K562 (cell line): ENCODE measurements around the gene PLPP4. TPM values are rescaled to one million over a fixed set of nuclear protein-coding genes. Genes with fewer than 3 reads are reported as not detected.

Source experiments
- ATAC-seq: fragments of 200-7000 bp; cut with Tn5 transposase; 3 replicates; pipeline ENCODE4 v1.9.1; 2020; ENCODE audit warnings: moderate library complexity
- BruUV-seq: library from RNA; stranded (reverse); fragments of 400-500 nt; replicated peaks from 2 replicates; lab custom pipeline; 2021; lab: Mats Ljungman, UMichigan
- CTCF ChIA-PET: fragments of 300-600 bp; formaldehyde crosslinking; extraction: SDS; loops from one replicate; lab custom pipeline; 2021; ENCODE audit warnings: low intra/inter-chr PET ratio; lab: Yijun Ruan, JAX
- POLR2A ChIA-PET: fragments of 300-600, 350-650 bp; sonication (Branson Sonifier 250); formaldehyde crosslinking; extraction: SDS; loops from one replicate; lab custom pipeline; 2021; ENCODE audit warnings: antibody characterized with exemption, inconsistent platforms; lab: Yijun Ruan, JAX
- DNase-seq, 4 experiments: peaks; one replicate each; pipeline versions ENCODE4 v3.0.0 to v3.0.0-alpha.2; 2011 to 2018; ENCODE audit warnings: low spot score in 3 of 4, mixed read lengths in 3 of 4; ENCODE audit errors: extremely low read depth in 1 of 4
- FAIRE-seq: peaks from 2 replicates; lab custom pipeline; 2011; peaks lifted over from hg19 to GRCh38; lab: Jason Lieb, UNC
- H2AFZ ChIP-seq: 2 replicates; pipeline ENCODE4 v1.6.0; 2011; ENCODE audit warnings: low read depth, low read length, control low read depth, inconsistent platforms
- H3K27ac ChIP-seq: fragments of 200-600 bp; 3 replicates; pipeline ENCODE4 v1.8.0; 2011; ENCODE audit warnings: low read depth, mild to moderate bottlenecking, control low read depth, inconsistent platforms, low read length, moderate library complexity, mixed read lengths; ENCODE audit errors: extremely low read depth
- H3K27me3 ChIP-seq, 2 experiments: fragments of 300-600 bp in 1 of 2; 2 replicates in 1 of 2; 3 replicates in 1 of 2; pipeline versions ENCODE4 v1.6.0 to v1.8.0; 2011; ENCODE audit warnings: inconsistent platforms in 2 of 2, low read length in 2 of 2, mild to moderate bottlenecking in 1 of 2, mixed read lengths in 1 of 2, moderate library complexity in 1 of 2; ENCODE audit not compliant: control insufficient read depth in 2 of 2, insufficient read depth in 2 of 2
- H3K36me3 ChIP-seq: fragments of 300-600 bp; 3 replicates; pipeline ENCODE4 v1.8.0; 2011; ENCODE audit warnings: mild to moderate bottlenecking, low read length, inconsistent platforms; ENCODE audit not compliant: control insufficient read depth, insufficient read depth
- H3K4me1 ChIP-seq, 2 experiments: fragments of 200-600 bp in 1 of 2; replicated peaks in 1 of 2; 2 replicates in 1 of 2; 3 replicates in 1 of 2; pipeline versions ENCODE4 v1.5.1 to v1.8.0; 2011; ENCODE audit warnings: inconsistent platforms in 2 of 2, low read length in 2 of 2, mild to moderate bottlenecking in 1 of 2, mixed read lengths in 1 of 2, moderate library complexity in 1 of 2; ENCODE audit not compliant: control insufficient read depth in 2 of 2, insufficient read depth in 2 of 2
- H3K4me2 ChIP-seq: 2 replicates; pipeline ENCODE4 v1.6.1; 2011; ENCODE audit warnings: low read length, control low read depth, inconsistent platforms, mixed read lengths; ENCODE audit not compliant: insufficient read depth
- H3K4me3 ChIP-seq: fragments of 200-600 bp; sonication (generic), shearing (Covaris generic); 2 replicates; pipeline ENCODE4 v1.5.1; 2016; ENCODE audit warnings: control low read depth, inconsistent platforms
- H3K79me2 ChIP-seq: fragments of 200-600 bp; 3 replicates; pipeline ENCODE4 v1.8.0; 2011; ENCODE audit warnings: low read length, inconsistent platforms; ENCODE audit not compliant: control insufficient read depth, insufficient read depth
- H3K9ac ChIP-seq, 2 experiments: 2 replicates each; pipeline versions ENCODE4 v1.6.0 to v1.6.1; 2011; ENCODE audit warnings: low read depth in 2 of 2, low read length in 2 of 2, control low read depth in 1 of 2, inconsistent platforms in 1 of 2, mild to moderate bottlenecking in 1 of 2, mixed read lengths in 1 of 2; ENCODE audit not compliant: insufficient read depth in 1 of 2
- H3K9me1 ChIP-seq: one replicate; pipeline ENCODE4 v1.6.0; 2011; ENCODE audit warnings: inconsistent platforms, mild to moderate bottlenecking, low read length, moderate library complexity; ENCODE audit not compliant: control insufficient read depth, insufficient read depth
- H3K9me3 ChIP-seq: replicated peaks from 2 replicates; pipeline ENCODE4 v1.5.1; 2011; ENCODE audit warnings: low read depth, low read length, inconsistent platforms; ENCODE audit not compliant: control insufficient read depth, insufficient read depth
- H4K20me1 ChIP-seq: replicated peaks from 2 replicates; pipeline ENCODE4 v1.6.1; 2011; ENCODE audit warnings: low read length, inconsistent platforms, mixed read lengths; ENCODE audit not compliant: control insufficient read depth, insufficient read depth
- ARHGAP35 ChIP-seq: fragments of 450-650 bp; IDR thresholded peaks from 2 replicates; pipeline ENCODE4 v1.6.1; 2018; ENCODE audit not compliant: partially characterized antibody
- ARNT ChIP-seq, 2 experiments: fragments of 450-650 bp; IDR thresholded peaks; 2 replicates each; pipeline ENCODE4 v1.6.1; 2016; ENCODE audit warnings: mild to moderate bottlenecking in 1 of 2
- C11orf30 ChIP-seq: fragments of 450-650 bp; IDR thresholded peaks from 2 replicates; pipeline ENCODE4 v1.6.1; 2016; ENCODE audit warnings: low read depth, mild to moderate bottlenecking
- E2F4 ChIP-seq: sonication (generic); formaldehyde crosslinking; IDR thresholded peaks from 2 replicates; pipeline ENCODE4 v1.8.0; 2022; ENCODE audit warnings: mild to moderate bottlenecking, low read depth, missing genetic modification reagents
- ETS2 ChIP-seq: IDR thresholded peaks from 2 replicates; pipeline ENCODE4 v1.6.1; 2016; ENCODE audit warnings: borderline replicate concordance, missing genetic modification characterization, mild to moderate bottlenecking, moderate library complexity, missing compliant biosample characterization; ENCODE audit not compliant: poor library complexity, severe bottlenecking
- ETV6 ChIP-seq, 3 experiments: fragments of 150-350 bp in 1 of 3; sonication (generic) in 1 of 3; formaldehyde crosslinking in 1 of 3; IDR thresholded peaks; 2 replicates each; pipeline versions ENCODE4 v1.6.1 to v1.8.0; 2014 to 2022; ENCODE audit warnings: borderline replicate concordance in 2 of 3, low read depth in 2 of 3, antibody characterized with exemption in 1 of 3, low read length in 1 of 3, mild to moderate bottlenecking in 1 of 3, missing genetic modification reagents in 1 of 3
- FOS ChIP-seq: IDR thresholded peaks from 3 replicates; pipeline ENCODE4 v1.6.1; 2011; ENCODE audit not compliant: insufficient read length; ENCODE audit errors: extremely low read depth
- HMGN3 ChIP-seq: IDR thresholded peaks from 2 replicates; pipeline ENCODE4 v1.6.1; 2011; ENCODE audit warnings: borderline replicate concordance, low read depth, mild to moderate bottlenecking, mixed read lengths, low read length; ENCODE audit not compliant: insufficient read length; ENCODE audit errors: extremely low read depth
- MTA1 ChIP-seq: fragments of 450-650 bp; IDR thresholded peaks from 2 replicates; pipeline ENCODE4 v1.6.1; 2017; ENCODE audit warnings: borderline replicate concordance
- NFXL1 ChIP-seq: fragments of 450-650 bp; formaldehyde crosslinking; IDR thresholded peaks from 2 replicates; pipeline ENCODE4 v1.4.0; 2021; ENCODE audit warnings: mild to moderate bottlenecking
- PTRF ChIP-seq: fragments of 450-650 bp; IDR thresholded peaks from 2 replicates; pipeline ENCODE4 v1.6.1; 2016; ENCODE audit warnings: mild to moderate bottlenecking, missing genetic modification characterization, missing compliant biosample characterization
- STAG1 ChIP-seq: sonication (generic); formaldehyde crosslinking; IDR thresholded peaks from 2 replicates; pipeline ENCODE4 v1.5.0; 2020; ENCODE audit warnings: missing genetic modification reagents, borderline replicate concordance
- TFAM ChIP-seq: fragments of 250-450 bp; sonication (Bioruptor Pico); conservative IDR thresholded peaks from 2 replicates; pipeline ENCODE4 v1.5.0; 2021; ENCODE audit warnings: mild to moderate bottlenecking, moderate library complexity
- XRCC5 ChIP-seq: fragments of 200-400 bp; formaldehyde crosslinking; IDR thresholded peaks from 2 replicates; pipeline ENCODE4 v1.6.1; 2017; ENCODE audit warnings: low read depth, mild to moderate bottlenecking, low read length
- ZKSCAN1 ChIP-seq: fragments of 150-350 bp; IDR thresholded peaks from 2 replicates; pipeline ENCODE4 v1.6.1; 2016; ENCODE audit warnings: low read depth, low read length
- ZNF146 ChIP-seq: IDR thresholded peaks from one replicate; pipeline ENCODE4 v1.6.1; 2018; ENCODE audit warnings: missing compliant biosample characterization; ENCODE audit not compliant: unreplicated experiment
- ZNF609 ChIP-seq: sonication (generic); formaldehyde crosslinking; IDR thresholded peaks from 2 replicates; pipeline ENCODE4 v1.8.1; 2023; ENCODE audit warnings: missing genetic modification reagents, mild to moderate bottlenecking, borderline replicate concordance
- WGBS: fragments of 100-300 bp; shearing (Covaris generic); methylation state at CpG from one replicate; pipeline ENCODE4 v1.1.6; 2016; ENCODE audit warnings: low coverage, mixed read lengths; ENCODE audit not compliant: insufficient coverage; ENCODE audit errors: missing lambda C conversion rate; 5-methylcytosine and 5-hydroxymethylcytosine counted together
- in situ Hi-C: fragments of 300-500 bp; cut with MboI; formaldehyde crosslinking; loops from 4 replicates; pipeline ENCODE4 v1.15.0; 2018; ENCODE audit warnings: inconsistent platforms, mixed read lengths
- intact Hi-C: fragments of 100-400 bp; cut with micrococcal nuclease; formaldehyde crosslinking; loops from 2 replicates; pipeline ENCODE4 v1.14.2; 2022
- polyA plus RNA-seq, 8 experiments: library from polyadenylated mRNA; depleted of rRNA in 4 of 8; stranded (reverse) in 5 of 8; unstranded in 3 of 8; fragments of >200 nt; fragmentation: Nextera tagmentation in 2 of 8; fragmentation: Illumina TruSeq in 1 of 8; extraction: Ambion mirVana in 2 of 8; extraction: Trizol in 1 of 8; gene quantifications; 2 replicates each; pipeline versions ENCODE4 v1.2.1 to v1.2.3, GENCODE V29; 2011 to 2014; ENCODE audit warnings: inconsistent platforms in 1 of 8, missing spikeins in 1 of 8
- total RNA-seq, 7 experiments: library from RNA; depleted of rRNA in 6 of 7; stranded (reverse); fragments of >200 nt in 6 of 7; fragmentation: Illumina TruSeq in 2 of 7; extraction: Trizol in 2 of 7; gene quantifications; 2 replicates each; pipeline versions ENCODE4 v1.2.1 to v1.2.3, GENCODE V29; 2011 to 2021; ENCODE audit warnings: low replicate concordance in 1 of 7

Gene PLPP4
- total and polyA plus RNA-seq, 9 of the 15 experiments (the other 6 are each of a cell fraction or from before 2014, with no cell fraction given), result 0.08 TPM; not detected in 8

DNA sequence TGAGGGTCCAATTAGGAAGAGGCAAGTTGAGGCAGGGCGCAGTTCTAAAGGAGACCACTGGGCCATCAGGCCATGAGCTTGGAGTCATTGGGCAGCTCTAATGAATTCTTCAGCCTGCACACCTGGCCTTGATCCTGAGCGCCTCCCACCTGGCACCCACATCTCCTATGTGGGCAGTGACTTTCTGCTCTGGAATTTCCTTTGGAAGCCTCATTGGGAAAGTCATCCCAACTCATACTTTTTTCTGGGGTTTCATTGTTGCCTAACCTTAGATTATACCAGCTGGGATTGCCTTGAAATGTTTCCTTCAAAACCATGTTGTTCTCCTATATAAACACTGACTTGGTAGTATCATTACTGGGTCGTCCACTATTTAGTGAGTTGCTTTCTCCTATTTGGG is 54.1 kb downstream of the PLPP4 start:
- Histone ChIP-seq H4K20me1 (no peaks in the 10 kb centered on the region), H3K27me3 (no peaks in the 10 kb centered on the region), H3K4me1 (no peaks in the 10 kb centered on the region), H3K9me3 (no peaks in the 10 kb centered on the region), H3K27ac (no peak overlapping the region), H3K9ac (no peak overlapping the region), H3K79me2 (no peaks in the 10 kb centered on the region), H2AFZ (no peak overlapping the region), H3K36me3 (no peaks in the 10 kb centered on the region), H3K4me3 (no peak overlapping the region), H3K9me1 (peaks cover 2% of the 10 kb centered on the region), H3K4me2 (no peak overlapping the region)
- BruUV-seq, result no TSS peak
- in situ Hi-C loops (no loop called here), intact Hi-C loops (no loop called here)
- TF ChIP-seq TFAM (CRISPR knock-in tag), result no peak
- no peak for TF ChIP-seq ZKSCAN1
- TF ChIP-seq ETV6 (IDR thresholded peaks at IDR 0.05; ENCODE audit: borderline replicate concordance in 1 of 2, low read depth in 2 of 2, low read length in 1 of 2), result no peak
- no peak for TF ChIP-seq ETV6 (CRISPR knock-in tag; IDR thresholded peaks at IDR 0.05; ENCODE audit: borderline replicate concordance)
- no peak for TF ChIP-seq ARHGAP35
- TF ChIP-seq ZNF146, result no peak
- no peak for TF ChIP-seq ARNT (IDR thresholded peaks at IDR 0.05)
- TF ChIP-seq C11orf30, result no peak
- TF ChIP-seq ETS2 (tag), result no peak
- no peak for TF ChIP-seq NFXL1 (CRISPR knock-in tag)
- TF ChIP-seq STAG1 (CRISPR knock-in tag), result no peak
- no peak for TF ChIP-seq FOS
- no peak for TF ChIP-seq PTRF
- no peak for TF ChIP-seq HMGN3
- no peak for TF ChIP-seq MTA1
- no peak for TF ChIP-seq XRCC5
- TF ChIP-seq ZNF609, result no peak
- no peak for TF ChIP-seq E2F4
- FAIRE-seq, result no peak
- DNase-seq, result no peak
- 0% methylated on average over 3 of the region's 3 CpGs for WGBS
- ChIA-PET CTCF (no interaction called here), POLR2A (no interaction called here)
- ATAC-seq, result no peak
